HG02610 (cell line): ENCODE data around the gene SLFN5.
"Not testable (repeated sequence)": the region's sequence is repeated elsewhere in the genome, so short reads cannot be mapped to it uniquely, and the experiment has no call there.

Source experiments
- ATAC-seq: cut with Tn5 transposase; IDR thresholded peaks from one replicate; pipeline ENCODE4 v1.9.1; 2021; ENCODE audit warnings: mild to moderate bottlenecking, moderate library complexity; ENCODE audit not compliant: unreplicated experiment

The SLFN5 gene

DNA sequence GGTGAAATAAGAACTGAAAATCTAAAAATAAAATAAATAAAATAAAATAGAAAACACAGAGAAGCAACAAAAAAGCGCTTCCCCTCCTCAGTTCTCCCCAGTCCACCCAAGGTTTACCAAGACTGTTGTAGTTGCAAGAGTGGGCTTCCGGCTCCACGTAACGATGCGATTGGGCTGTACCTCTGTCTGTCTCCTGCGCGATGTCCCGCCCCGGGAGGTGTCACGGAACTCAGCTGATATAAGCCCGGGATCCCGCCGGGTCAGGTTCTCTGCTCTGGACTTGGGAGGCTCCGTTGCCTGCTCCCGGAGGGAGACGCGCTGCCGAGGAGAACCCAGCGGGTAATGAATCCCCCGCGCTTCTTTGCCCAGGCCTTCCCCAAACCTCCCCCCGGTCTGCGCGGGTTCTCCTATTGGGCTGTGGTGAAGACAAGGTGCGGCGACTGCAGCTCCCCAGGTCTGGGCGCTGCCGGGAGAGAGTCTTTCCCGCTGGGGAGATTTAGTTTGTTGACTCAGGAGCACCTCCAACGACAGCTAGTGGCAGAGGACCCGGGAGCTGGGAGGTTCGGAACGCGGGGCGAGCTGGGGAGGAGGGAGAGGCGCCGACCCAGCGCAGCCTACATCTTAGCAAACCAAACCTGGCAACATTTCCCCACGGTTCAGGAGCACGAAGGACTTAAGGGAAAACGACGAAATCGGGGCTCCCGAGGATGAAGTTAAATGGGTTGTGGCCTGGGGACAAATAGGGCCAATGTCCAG is at the start of gene SLFN5:
Gene SLFN5, plus strand, starts transcription at position 268 of the 756 bp plus-strand sequence. CDS start 15,619 bp downstream, outside the sequence.
- ATAC-seq: peak; percentile 73

DNA sequence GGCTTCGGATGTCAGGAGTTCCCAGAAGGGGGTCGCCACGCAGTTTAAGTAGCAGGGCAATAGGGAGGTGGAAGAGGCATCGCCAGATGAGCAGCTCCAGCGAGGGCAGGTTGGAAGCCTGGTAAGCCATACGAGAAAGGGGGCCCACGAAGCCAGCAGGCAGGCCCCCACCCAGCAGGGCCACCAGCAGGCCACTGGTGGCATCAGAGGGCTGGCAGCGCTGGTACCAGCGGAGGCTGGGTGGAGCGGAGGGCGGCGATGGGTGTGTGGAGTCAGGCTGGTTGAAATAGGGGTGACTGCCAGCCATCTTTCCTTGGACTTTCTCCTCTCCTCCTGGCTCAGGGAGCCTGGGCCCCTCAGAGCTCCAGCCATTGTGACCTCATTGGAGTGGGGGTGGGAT is 48.9 kb upstream of the SLFN5 start, which contains the start of gene SLC35G3:
Gene SLC35G3, minus strand, starts transcription at position 393 of the 400 bp plus-strand sequence. Its CDS starts 86 bp downstream, at position 307.
- not testable (repeated sequence) for ATAC-seq

DNA sequence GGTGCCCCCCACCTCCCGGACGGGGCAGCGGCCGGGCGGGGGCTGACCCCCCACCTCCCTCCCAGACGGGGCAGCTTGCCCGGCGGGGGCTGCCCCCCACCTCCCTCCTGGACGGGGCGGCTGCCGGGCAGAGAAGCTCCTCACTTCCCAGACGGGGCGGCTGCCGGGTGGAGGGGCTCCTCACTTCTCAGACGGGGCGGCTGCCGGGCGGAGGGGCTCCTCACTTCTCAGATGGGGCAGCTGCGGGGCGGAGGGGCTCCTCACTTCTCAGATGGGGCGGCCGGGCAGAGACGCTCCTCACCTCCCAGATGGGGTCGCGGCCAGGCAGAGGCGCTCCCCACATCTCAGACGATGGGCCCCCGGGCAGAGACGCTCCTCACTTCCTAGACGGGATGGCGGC is 47.8 kb upstream of the SLFN5 start:
- not testable (repeated sequence) for ATAC-seq

DNA sequence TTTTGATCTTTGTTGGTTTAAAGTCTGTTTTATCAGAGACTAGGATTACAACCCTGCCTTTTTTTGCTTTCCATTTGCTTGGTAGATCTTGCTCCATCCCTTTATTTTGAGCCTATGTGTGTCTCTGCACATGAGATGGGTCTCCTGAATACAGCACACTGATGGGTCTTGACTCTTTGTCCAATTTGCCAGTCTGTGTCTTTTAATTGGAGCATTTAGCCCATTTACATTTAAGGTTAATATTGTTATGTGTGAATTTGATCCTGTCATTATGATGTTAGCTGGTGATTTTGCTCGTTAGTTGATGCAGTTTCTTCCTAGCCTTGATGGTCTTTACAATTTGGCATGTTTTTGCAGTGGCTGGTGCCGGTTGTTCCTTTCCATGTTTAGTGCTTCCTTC is 40.3 kb upstream of the SLFN5 start:
- ATAC-seq: not testable (repeated sequence)

DNA sequence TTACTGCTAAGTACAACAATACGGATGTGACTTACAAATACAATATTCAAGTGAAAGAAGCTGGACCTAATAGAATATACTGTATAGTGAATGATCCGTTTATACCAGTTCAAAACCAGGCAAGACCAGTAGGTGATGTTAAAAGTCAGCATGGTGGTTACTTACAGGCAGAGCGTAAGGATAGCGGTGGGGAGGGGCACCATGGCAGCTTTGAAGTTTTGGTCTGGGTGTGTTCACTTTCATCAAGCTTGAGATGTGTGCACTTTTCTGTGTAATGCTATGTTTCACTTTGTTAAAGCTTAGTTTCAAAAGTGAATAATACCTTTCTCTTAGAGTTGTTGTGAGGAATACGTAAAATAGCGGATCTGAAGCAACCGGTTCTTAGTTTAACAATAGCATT is 32.1 kb upstream of the SLFN5 start:
- ATAC-seq: no peak

DNA sequence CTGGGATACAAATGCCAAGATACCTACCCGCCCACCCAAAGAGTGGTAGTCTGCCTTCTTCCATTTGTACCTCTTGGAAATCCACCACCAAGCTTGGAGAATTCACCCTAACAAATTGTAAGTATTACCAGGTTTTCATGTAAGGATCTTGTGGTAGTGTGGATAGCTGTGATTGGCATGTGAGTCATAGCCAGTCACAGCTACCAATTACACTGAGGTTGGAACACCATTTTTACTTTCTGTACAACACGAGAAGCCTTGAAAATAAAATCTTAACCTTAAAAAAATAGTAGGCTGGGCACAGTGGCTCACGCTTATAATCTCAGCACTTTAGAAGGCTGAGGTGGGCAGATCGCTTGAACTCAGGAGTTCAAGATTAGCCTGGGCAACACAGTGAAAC is 30.2 kb upstream of the SLFN5 start:
- ATAC-seq: no peak

DNA sequence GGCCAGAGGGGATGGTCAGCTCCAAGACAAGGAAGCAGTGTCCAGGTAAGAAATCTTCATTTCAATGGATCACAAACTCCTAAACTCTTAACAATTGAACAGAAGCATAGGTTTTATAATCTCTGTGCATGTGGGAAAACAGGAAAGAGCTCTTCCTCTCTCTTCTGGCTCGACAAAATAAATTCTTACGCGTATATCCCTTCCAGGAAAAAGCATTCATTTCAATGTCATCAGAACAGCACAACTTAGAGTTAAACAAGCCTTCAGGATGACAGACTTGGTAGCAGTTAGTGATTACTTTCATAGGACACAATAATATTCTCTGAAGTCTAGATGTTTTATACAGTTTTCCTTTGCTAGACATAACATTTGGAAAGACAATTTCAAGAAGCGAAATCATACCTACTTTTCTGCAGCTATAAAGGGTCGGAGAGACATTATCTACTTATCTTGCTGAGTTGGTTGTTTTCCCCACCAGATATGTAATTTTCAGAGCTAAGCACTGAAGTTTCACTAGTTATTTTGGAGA is 29.4 kb upstream of the SLFN5 start:
- no peak for ATAC-seq

DNA sequence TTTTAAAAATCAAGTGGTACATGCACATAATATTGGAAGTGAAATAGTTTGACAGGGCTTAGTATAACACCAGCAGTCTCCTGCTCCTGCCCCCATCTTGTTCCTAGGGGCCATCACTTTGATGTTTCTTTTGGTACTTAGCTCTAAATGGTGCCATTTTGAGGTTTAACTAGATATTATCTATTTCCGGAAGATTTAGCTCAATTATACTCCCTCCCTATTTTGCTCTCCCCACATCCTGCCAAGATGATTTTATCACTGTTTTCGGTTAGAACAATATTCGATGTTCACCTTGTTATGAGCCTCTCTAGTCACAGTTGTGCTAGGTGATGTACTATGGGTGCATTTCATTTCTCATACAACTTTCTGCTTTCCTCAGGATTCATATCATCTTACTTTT is 28.7 kb upstream of the SLFN5 start:
- no peak for ATAC-seq

DNA sequence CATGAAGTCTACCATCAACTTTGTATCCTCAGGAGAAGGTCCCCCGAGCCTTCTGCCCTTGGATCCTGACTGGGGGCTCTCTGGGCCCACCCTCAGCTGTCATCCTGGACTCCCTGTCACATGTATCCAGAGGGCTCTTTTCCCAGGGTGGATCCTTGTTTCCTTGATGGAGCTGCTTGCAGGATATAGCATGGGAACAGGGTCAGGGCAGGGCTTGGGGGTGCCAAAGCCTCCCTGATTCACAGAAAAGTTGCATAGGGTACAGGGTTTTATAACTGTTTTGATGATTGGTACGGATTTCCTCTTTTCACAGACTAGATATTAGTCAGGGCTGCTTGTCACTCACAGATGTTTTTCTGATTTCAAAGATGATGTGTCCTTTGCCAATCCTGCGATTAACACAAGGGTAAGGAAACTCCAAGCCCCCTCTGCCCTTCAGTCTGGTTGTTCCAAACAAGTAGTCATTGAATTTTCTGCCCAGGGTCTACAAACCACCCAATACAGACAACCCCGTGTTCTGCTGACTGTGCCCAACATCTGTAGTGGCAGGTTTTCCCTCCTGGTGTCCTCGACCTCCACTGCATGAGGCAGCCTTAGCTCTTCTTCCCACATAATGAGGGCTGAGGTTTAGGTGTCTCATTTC is 28.1 kb upstream of the SLFN5 start:
- no peak for ATAC-seq

DNA sequence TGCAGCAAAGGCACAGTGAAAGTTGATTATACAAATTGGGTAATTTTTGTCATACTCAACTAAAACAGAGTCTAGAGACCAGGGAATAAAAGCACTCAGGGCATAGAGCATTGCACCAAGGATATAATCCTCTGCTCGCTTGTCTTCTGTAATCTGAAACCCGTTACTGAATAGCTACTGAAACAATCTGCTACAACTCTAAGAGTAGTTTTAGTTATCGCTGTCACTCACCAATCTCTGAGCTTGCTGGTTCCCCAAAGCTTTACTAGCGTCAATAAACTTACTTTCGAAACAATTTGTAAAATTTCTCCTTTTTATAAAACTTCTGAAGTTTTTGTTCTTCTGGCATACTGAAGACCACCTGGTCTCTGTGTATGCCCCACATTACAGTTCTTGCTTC is 25.8 kb upstream of the SLFN5 start:
- ATAC-seq: no peak

DNA sequence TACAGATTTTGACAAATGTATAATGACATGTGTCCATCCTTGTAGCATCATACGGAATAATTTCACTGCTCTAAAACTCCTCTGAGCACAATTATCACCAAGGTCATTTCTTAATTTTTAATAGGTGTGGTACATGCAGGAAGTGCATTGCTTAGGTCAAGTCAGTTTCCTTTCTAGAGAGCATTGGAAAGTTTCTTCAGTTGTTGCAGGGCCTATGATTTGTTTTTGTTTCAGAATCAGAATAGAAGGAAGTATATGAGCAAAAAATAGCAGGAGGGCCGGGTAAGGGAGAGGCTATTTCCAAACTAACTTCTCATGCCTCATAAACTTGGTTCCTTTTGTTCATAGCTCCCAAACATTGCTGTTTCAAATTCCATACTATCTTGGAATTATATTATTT is 24.0 kb upstream of the SLFN5 start:
- ATAC-seq: no peak

DNA sequence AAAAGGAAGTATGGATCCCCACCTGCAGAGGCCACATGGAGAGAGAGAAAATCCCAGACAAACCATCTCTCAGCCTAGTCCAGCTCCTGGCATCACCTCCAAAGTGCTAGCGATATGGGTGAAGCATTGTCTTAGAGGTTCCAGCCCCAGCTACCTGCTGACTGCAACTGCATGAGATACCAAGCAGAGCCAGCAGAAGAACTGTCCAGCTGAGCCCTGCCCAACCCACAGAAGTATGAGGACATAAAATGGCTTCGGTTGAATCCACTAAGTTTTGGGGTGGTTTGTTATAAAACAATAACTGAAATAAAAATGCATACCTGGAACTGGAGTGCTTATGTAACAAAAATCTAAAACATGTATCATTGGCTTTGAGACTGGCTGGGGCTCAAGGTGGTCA is 20.4 kb upstream of the SLFN5 start:
- no peak for ATAC-seq

DNA sequence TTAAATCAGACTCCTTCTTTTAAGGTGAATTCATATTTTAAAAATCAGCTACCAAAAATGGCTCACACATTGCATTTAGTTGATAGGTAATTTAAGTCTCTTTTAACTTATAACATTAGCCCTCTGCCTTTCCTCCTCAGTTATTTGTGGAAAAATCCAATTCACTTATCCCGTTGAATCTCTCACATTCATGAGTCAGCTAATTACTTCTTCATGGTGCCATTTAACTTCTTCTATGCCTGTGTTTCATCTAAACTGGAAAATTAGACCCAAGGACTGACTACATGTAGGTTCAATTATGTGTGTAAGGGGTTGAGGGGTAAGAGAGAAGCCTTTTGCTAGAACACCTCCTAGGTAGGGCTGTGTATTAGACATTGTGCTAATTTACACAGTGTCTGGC is 18.4 kb upstream of the SLFN5 start:
- no peak for ATAC-seq

DNA sequence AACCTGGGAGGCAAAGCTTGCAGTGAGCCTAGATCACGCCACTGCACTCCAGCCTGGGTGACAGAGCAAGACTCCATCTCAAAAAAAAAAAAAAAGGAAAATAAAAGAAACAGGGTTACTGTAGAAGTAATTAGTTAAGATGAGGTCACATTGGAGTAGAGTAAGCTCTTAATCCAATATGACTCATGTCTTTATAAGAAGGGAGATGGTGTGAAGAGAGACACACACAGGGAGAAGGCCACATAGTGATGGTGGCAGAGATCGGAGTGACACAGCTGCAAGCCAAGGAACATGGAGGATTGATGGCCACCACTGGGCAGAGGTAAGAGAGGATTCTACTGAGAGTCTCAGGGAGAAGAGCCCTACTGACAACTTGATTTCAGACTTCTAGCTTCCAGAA is 15.3 kb upstream of the SLFN5 start:
- ATAC-seq: no peak

DNA sequence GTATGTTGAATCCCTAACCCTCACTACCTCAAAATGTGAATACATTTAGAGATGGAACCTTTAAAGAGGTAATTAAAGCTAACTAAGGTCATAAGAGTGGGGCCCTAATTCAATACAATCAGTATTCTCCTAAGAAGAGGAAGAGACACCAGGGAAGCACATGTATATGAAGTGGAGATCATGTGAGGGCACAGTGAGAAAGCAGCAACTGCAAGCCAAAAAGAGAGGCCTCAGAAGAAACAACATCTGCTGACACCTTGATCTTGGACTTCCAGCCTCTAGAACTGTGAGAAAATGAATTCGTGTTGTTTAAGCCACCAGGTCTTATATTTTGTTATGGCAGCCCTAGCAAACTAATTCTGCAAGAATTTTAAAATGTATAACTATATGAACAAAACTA is 13.2 kb upstream of the SLFN5 start:
- ATAC-seq: no peak

DNA sequence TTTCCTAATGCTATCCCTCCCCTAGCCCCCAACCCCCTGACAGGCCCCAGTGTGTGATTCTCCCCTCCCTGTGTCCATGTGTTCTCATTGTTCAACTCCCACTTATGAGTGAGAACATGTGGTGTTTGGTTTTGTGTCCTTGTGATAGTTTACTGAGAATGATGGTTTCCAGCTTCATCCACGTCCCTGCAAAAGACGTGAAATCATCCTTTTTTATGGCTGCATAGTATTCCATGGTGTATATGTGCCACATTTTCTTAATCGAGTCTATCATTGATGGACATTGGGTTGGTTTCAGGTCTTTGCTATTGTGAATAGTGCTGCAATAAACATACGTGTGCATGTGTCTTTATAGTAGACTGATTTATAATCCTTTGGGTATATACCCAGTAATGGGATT is 8.6 kb upstream of the SLFN5 start:
- ATAC-seq: not testable (repeated sequence)

DNA sequence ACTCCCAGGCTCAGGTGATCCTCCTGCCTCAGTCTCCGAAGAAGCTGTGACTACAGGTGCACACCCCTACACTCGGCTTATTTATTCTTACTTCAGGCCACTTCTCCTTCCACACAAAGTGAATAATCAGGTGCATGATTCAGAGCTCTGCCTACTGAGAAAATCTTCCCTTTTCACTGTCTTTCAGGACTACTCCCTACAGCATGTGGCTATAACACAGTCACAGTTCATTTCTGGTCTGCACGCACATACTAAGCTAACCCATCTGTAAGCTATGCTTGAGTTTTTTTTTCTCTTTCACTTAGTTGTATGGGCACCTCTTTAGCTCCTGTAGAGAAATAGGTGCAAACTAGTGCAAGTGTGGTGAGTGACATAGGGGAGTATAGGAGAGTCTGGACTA is 7.6 kb upstream of the SLFN5 start:
- no peak for ATAC-seq

DNA sequence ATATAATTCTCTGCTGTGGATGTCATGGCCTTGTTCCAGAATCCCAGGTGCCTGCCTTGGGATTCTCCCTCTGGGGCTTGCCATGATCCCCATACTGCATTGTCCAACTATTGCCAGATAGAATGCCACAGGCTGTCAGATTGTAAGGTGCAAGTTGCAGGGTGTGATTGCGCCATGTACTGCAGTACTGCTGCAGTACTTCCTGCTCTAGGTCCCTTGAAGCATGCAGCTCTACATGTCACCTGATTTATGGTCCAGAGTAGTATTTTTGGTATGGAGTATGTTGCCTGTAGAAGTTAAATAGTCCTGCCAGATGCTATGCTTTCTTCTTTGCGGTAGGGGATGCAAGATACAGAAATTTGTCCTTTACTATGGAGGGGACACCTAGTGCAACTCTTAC is 7.0 kb upstream of the SLFN5 start:
- ATAC-seq: no peak

DNA sequence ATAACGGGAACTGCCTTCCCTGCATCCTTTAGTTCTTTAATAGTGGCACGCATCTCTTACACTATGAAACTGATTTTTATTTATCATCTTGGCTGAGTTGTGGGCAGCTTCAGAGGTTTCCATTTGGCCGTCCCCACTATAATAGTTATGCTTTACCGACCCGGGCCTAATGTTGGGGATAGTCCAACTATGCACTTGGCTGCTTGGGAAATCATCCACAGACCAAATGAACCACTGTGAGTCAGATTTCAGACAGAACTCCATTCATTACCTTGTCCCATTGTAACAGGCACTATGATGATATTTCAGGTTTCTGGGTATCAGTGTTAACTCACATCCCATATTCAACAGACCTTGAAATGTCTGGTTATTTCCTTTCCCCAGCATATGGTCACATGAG is 6.1 kb upstream of the SLFN5 start:
- no peak for ATAC-seq

DNA sequence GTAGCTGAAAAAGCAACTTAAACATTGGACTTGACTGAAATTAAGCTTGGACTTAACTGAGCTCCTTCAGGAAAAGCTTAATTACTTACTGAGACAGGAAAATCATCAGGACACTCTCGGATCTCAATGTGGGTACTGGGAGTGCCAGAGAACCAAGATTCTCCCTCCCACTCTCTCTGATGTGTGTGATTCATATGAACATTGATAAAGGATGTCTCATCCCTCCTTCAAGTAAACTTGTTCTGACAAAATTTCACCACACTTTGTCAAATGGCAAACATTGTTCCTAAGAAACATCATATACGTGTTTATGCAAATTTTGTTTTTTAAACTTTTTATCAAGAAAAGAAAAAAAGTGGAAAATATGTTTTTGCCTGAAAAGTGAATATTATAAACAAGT is 4.1 kb upstream of the SLFN5 start:
- no peak for ATAC-seq

DNA sequence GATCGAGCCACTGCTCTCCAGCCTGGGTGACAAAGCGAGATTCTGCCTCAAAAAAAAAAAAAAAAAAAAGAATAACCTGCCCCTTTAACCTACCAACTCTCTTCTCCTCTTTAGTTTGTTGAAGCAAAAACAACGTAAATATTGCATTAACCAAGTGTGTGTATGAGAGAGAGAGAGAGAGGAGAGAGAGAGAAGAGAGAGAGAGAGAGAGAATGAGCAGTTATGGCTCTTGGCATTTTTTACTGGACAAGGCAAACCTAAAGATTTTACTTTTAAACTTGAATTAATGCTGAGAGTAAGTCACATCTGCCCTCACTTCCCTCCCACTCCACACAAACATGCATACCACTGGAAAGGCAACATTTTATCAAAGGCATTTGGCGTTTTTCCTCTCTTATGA is 3.0 kb upstream of the SLFN5 start:
- no peak for ATAC-seq

DNA sequence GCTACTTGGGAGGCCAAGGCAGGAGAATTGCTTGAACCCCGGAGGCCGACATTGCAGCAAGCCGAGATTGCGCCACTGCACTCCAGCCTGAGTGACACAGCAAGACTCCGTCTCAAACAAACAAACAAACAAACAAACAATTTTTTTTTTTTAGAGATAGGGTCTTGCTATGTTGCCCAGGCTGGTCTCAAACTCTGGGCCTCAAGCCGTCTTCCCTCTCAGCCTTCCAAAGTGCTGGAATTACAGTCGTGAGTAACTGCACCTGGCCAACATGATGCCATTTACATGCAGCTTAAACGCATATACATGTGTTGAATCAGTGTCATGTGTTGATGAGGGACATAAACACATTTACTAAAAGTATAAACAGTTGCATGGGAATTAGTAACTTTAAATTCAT is 2.0 kb upstream of the SLFN5 start:
- ATAC-seq: no peak
